ENCODE measurements around the gene MRAP.
A peak's percentile ranks its signal among the peaks of the same experiment; 100 is the strongest.
"Not testable (repeated sequence)": the region's sequence is repeated elsewhere in the genome, so short reads cannot be mapped to it uniquely, and the experiment has no call there.

MRAP gene

DNA sequence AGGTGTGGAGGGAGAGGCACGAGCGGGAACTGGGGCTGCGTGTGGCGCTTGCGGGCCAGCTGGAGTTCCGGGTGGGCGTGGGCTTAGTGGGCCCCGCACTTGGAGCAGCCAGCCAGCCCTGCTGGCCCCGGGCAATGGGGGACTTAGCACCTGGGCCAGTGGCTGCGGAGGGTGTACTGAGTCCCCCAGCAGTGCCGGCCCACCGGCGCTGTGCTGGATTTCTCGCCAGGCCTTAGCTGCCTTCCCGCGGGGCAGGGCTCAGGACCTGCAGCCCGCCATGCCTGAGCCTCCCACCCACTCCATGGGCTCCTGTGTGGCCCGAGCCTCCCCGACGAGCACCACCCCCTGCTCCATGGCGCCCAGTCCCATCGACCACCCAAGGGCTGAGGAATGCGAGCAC lies 33.3 kb upstream of the MRAP start:
- not testable (repeated sequence) for H3K4me1 ChIP-seq (ENCODE audit: control insufficient read depth, insufficient read depth, low read length, unreplicated experiment); H3K27ac ChIP-seq (ENCODE audit: low read depth, low read length); H3K27me3 ChIP-seq (ENCODE audit: insufficient read depth, low read length); H3K79me2 ChIP-seq (ENCODE audit: control insufficient read depth, insufficient read depth, low read length, unreplicated experiment); H2AFZ ChIP-seq (ENCODE audit: low read length, unreplicated experiment); H3K4me3 ChIP-seq (ENCODE audit: low read depth, low read length)
- H3K36me3 ChIP-seq (ENCODE audit: insufficient read depth, low read length), result peaks cover 21% of the 10 kb centered on the region; the same call in 1 of the 2 replicates

DNA sequence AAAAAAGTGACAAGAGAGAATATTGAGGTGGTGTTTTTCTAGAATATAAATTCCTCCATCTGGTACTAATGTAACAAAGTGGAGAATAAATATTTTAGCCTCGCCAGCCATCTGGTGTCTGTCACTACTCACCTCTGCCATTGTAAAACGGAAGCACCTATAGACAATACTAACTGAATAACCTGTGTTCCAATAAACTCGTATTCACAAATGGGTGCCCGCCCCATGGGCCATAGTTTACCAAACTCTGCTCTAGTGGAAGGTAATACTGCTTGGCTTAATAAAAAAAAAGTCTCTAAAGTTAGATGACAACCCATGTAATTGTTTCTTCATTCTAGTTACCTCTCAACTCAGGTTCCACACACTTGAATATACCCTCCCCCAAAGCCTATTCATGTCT lies 27.9 kb upstream of the MRAP start:
- peaks cover 21% of the 10 kb centered on the region; the same call in 1 of the 2 replicates for H3K36me3 ChIP-seq (ENCODE audit: insufficient read depth, low read length)
- H3K27me3 ChIP-seq (ENCODE audit: insufficient read depth, low read length), result no peaks in the 10 kb centered on the region
- no peak overlapping the region for H3K27ac ChIP-seq (ENCODE audit: low read depth, low read length)
- H3K4me1 ChIP-seq (ENCODE audit: control insufficient read depth, insufficient read depth, low read length, unreplicated experiment), result no peaks in the 10 kb centered on the region
- no peak overlapping the region for H3K4me3 ChIP-seq (ENCODE audit: low read depth, low read length)
- H3K79me2 ChIP-seq (ENCODE audit: control insufficient read depth, insufficient read depth, low read length, unreplicated experiment), result peaks cover 12% of the 10 kb centered on the region
- H2AFZ ChIP-seq (ENCODE audit: low read length, unreplicated experiment), result no peak overlapping the region

DNA sequence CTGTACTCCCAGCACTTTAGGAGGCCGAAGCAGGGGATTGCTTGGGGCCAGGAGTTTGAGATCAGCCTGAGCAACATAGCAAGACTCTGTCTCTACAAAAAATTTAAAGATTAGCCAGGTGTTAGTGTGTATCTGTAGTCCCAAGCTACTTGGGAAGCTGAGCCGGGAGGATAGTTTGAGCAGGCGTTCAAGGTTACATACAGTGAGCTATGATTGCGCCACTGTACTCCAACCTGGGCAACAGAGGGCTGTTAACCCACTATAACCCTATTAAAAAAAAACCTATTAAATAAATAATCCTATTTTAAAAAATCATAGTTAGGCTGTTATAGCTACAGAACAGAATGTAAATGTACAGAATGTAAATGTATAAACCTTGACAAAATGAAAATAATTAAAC lies 22.0 kb upstream of the MRAP start:
- H3K4me3 ChIP-seq (ENCODE audit: low read depth, low read length), result no peak overlapping the region
- no peaks in the 10 kb centered on the region for H3K27me3 ChIP-seq (ENCODE audit: insufficient read depth, low read length)
- H3K4me1 ChIP-seq (ENCODE audit: control insufficient read depth, insufficient read depth, low read length, unreplicated experiment), result peaks cover 15% of the 10 kb centered on the region
- peaks cover 31% of the 10 kb centered on the region for H3K79me2 ChIP-seq (ENCODE audit: control insufficient read depth, insufficient read depth, low read length, unreplicated experiment)
- no peaks in the 10 kb centered on the region; the same call in 1 of the 2 replicates for H3K36me3 ChIP-seq (ENCODE audit: insufficient read depth, low read length)
- H3K27ac ChIP-seq (ENCODE audit: low read depth, low read length), result no peak overlapping the region
- no peak overlapping the region for H2AFZ ChIP-seq (ENCODE audit: low read length, unreplicated experiment)

DNA sequence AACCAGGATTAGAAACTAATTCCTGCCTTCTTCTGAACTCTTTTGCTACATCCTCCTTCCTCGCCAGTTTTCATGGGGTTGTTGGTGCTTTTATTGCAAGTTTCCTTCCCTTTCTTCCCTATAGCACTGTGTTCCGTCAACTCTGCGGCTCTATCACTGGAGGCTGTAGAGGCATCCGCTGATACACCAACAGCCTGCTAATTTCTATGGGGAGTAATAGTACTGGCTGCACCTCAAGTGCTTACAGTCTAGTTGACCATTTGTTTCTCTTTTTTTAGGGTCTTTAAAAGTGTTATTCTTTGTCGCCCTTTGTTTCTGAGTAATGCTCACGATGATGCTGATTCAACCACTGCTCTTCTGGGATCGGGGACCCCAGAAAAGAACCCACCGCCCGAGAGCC lies 20.6 kb upstream of the MRAP start:
- no peaks in the 10 kb centered on the region for H3K27me3 ChIP-seq (ENCODE audit: insufficient read depth, low read length)
- no peaks in the 10 kb centered on the region; the same call in 1 of the 2 replicates for H3K36me3 ChIP-seq (ENCODE audit: insufficient read depth, low read length)
- peaks cover 28% of the 10 kb centered on the region for H3K79me2 ChIP-seq (ENCODE audit: control insufficient read depth, insufficient read depth, low read length, unreplicated experiment)
- peak overlapping the region; percentile 92 for H3K4me3 ChIP-seq (ENCODE audit: low read depth, low read length)
- peaks cover 15% of the 10 kb centered on the region for H3K4me1 ChIP-seq (ENCODE audit: control insufficient read depth, insufficient read depth, low read length, unreplicated experiment)
- H2AFZ ChIP-seq (ENCODE audit: low read length, unreplicated experiment), result peak overlapping the region; percentile 59
- no peak overlapping the region for H3K27ac ChIP-seq (ENCODE audit: low read depth, low read length)

GRCh38 chr21:32278518-32279376 lies 19.9 kb upstream of the MRAP start, which contains the start of gene MIS18A:
MIS18A (minus strand) TSS chr21:32279049; CDS start chr21:32279014, 35 bp downstream.
- no peaks in the 10 kb centered on the region for H3K27me3 ChIP-seq (ENCODE audit: insufficient read depth, low read length)
- H2AFZ ChIP-seq (ENCODE audit: low read length, unreplicated experiment), result peak within 1 kb of the TSS; percentile 59
- H3K4me3 ChIP-seq (ENCODE audit: low read depth, low read length), result peak within 1 kb of the TSS; percentile 92
- H3K4me1 ChIP-seq (ENCODE audit: control insufficient read depth, insufficient read depth, low read length, unreplicated experiment), result peaks cover 15% of the 10 kb centered on the region
- H3K36me3 ChIP-seq (ENCODE audit: insufficient read depth, low read length), result no peaks in the 10 kb centered on the region
- peak within 1 kb of the TSS; percentile 3; the same call in 1 of the 2 replicates for H3K27ac ChIP-seq (ENCODE audit: low read depth, low read length)
- H3K79me2 ChIP-seq (ENCODE audit: control insufficient read depth, insufficient read depth, low read length, unreplicated experiment), result peaks cover 28% of the 10 kb centered on the region

GRCh38 chr21:32279377-32279680 lies 19.3 kb upstream of the MRAP start:
- H3K4me3 ChIP-seq (ENCODE audit: low read depth, low read length), result peak overlapping the region; percentile 92
- H3K27me3 ChIP-seq (ENCODE audit: insufficient read depth, low read length), result no peaks in the 10 kb centered on the region
- peaks cover 28% of the 10 kb centered on the region for H3K79me2 ChIP-seq (ENCODE audit: control insufficient read depth, insufficient read depth, low read length, unreplicated experiment)
- peak overlapping the region; percentile 3; the same call in 1 of the 2 replicates for H3K27ac ChIP-seq (ENCODE audit: low read depth, low read length)
- H2AFZ ChIP-seq (ENCODE audit: low read length, unreplicated experiment), result peak overlapping the region; percentile 21
- H3K4me1 ChIP-seq (ENCODE audit: control insufficient read depth, insufficient read depth, low read length, unreplicated experiment), result peaks cover 15% of the 10 kb centered on the region
- no peaks in the 10 kb centered on the region for H3K36me3 ChIP-seq (ENCODE audit: insufficient read depth, low read length)

GRCh38 chr21:32281531-32281930 lies 17.1 kb upstream of the MRAP start:
- Histone ChIP-seq H3K79me2 (ENCODE audit: control insufficient read depth, insufficient read depth, low read length, unreplicated experiment) (peaks cover 18% of the 10 kb centered on the region), H3K27ac (ENCODE audit: low read depth, low read length) (no peak overlapping the region), H3K27me3 (ENCODE audit: insufficient read depth, low read length) (no peaks in the 10 kb centered on the region), H2AFZ (ENCODE audit: low read length, unreplicated experiment) (no peak overlapping the region), H3K4me3 (ENCODE audit: low read depth, low read length) (no peak overlapping the region), H3K4me1 (ENCODE audit: control insufficient read depth, insufficient read depth, low read length, unreplicated experiment) (peaks cover 15% of the 10 kb centered on the region), H3K36me3 (ENCODE audit: insufficient read depth, low read length) (no peaks in the 10 kb centered on the region)

DNA sequence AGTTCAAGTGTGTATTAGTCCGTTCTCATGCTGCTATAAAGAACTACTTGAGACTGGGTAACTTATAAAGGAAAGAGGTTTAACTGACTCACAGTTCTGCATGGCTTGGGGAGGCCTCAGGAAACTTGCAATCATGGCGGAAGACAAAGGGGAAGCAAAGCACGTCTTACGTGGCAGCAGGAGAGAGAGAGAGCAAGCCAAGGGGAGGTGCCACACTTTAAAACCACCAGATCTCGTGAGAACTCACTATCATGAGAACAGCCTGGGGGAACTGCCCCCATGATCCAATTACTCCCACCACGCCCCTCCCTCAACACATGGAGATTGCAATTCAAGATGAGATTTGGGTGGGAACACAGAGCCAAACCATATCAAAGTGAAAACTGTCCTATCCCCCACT lies 15.7 kb upstream of the MRAP start:
- H3K4me1 ChIP-seq (ENCODE audit: control insufficient read depth, insufficient read depth, low read length, unreplicated experiment), result peaks cover 6% of the 10 kb centered on the region
- no peak overlapping the region for H3K4me3 ChIP-seq (ENCODE audit: low read depth, low read length)
- H3K27me3 ChIP-seq (ENCODE audit: insufficient read depth, low read length), result no peaks in the 10 kb centered on the region
- H3K79me2 ChIP-seq (ENCODE audit: control insufficient read depth, insufficient read depth, low read length, unreplicated experiment), result peaks cover 9% of the 10 kb centered on the region
- no peak overlapping the region for H2AFZ ChIP-seq (ENCODE audit: low read length, unreplicated experiment)
- no peak overlapping the region for H3K27ac ChIP-seq (ENCODE audit: low read depth, low read length)
- no peaks in the 10 kb centered on the region for H3K36me3 ChIP-seq (ENCODE audit: insufficient read depth, low read length)

DNA sequence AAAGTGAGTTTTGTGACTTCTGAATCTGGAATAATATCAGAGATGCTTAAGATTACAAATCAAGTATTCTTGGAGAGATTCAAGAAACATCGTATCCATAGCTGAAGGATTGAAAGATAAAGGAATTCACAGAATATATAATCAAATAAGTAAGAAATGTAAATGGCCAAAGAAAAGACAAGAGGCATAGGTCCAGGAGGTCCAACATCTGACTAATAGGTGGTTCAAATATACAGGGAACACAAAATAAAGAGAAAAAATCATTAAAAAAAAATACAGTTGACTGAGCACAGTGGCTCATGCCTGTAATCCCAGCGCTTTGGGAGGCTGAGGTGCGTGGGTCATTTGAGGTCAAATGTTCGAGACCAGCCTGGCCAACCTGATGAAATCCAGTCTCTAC lies 13.2 kb upstream of the MRAP start:
- Histone ChIP-seq H3K27me3 (ENCODE audit: insufficient read depth, low read length) (no peaks in the 10 kb centered on the region), H2AFZ (ENCODE audit: low read length, unreplicated experiment) (no peak overlapping the region), H3K4me1 (ENCODE audit: control insufficient read depth, insufficient read depth, low read length, unreplicated experiment) (no peaks in the 10 kb centered on the region), H3K4me3 (ENCODE audit: low read depth, low read length) (no peak overlapping the region), H3K79me2 (ENCODE audit: control insufficient read depth, insufficient read depth, low read length, unreplicated experiment) (no peaks in the 10 kb centered on the region), H3K27ac (ENCODE audit: low read depth, low read length) (no peak overlapping the region), H3K36me3 (ENCODE audit: insufficient read depth, low read length) (no peaks in the 10 kb centered on the region)

DNA sequence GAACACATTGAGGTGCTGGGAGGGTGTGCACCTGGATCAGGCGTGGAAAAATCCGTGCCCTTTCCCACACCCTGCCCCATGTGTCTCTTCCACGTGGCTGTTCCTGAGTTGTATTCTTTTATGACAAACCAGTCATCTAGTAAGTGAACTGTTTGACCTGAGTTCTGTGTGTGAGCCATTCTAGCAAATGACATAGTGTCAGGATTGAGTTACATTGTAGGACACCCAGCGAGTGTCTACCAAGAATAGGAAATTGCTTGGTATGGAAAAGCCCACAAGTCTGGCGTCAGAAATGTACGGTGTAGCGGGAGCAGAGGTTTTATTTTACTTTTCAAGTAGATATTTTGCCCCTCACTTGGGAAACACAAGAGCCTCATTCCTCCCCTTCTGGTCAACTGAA lies 1.2 kb upstream of the MRAP start:
- no peaks in the 10 kb centered on the region for H3K4me1 ChIP-seq (ENCODE audit: control insufficient read depth, insufficient read depth, low read length, unreplicated experiment)
- no peaks in the 10 kb centered on the region for H3K27me3 ChIP-seq (ENCODE audit: insufficient read depth, low read length)
- H3K27ac ChIP-seq (ENCODE audit: low read depth, low read length), result no peak overlapping the region
- no peak overlapping the region for H3K4me3 ChIP-seq (ENCODE audit: low read depth, low read length)
- peaks cover 19% of the 10 kb centered on the region for H3K36me3 ChIP-seq (ENCODE audit: insufficient read depth, low read length)
- no peak overlapping the region for H2AFZ ChIP-seq (ENCODE audit: low read length, unreplicated experiment)
- H3K79me2 ChIP-seq (ENCODE audit: control insufficient read depth, insufficient read depth, low read length, unreplicated experiment), result no peaks in the 10 kb centered on the region

- H3K27me3 ChIP-seq (ENCODE audit: insufficient read depth, low read length), result no peaks in the 10 kb centered on the region
- H3K27ac ChIP-seq (ENCODE audit: low read depth, low read length), result no peak overlapping the region
- no peak overlapping the region for H3K4me3 ChIP-seq (ENCODE audit: low read depth, low read length)
- peaks cover 19% of the 10 kb centered on the region for H3K36me3 ChIP-seq (ENCODE audit: insufficient read depth, low read length)
- no peak overlapping the region for H2AFZ ChIP-seq (ENCODE audit: low read length, unreplicated experiment)
- H3K4me1 ChIP-seq (ENCODE audit: control insufficient read depth, insufficient read depth, low read length, unreplicated experiment), result no peaks in the 10 kb centered on the region
- no peaks in the 10 kb centered on the region for H3K79me2 ChIP-seq (ENCODE audit: control insufficient read depth, insufficient read depth, low read length, unreplicated experiment)
Observed at GRCh38 chr21:32298148-32298559, 501 bp upstream of the MRAP start.
